Fibroblast of villous mesenchyme (primary cell): ENCODE results near the gene DUSP11. TPM values are rescaled to one million over a fixed set of nuclear protein-coding genes. Genes with fewer than 3 reads are reported as not detected.
"Not testable (repeated sequence)": the region's sequence is repeated elsewhere in the genome, so short reads cannot be mapped to it uniquely, and the experiment has no call there.

Experiments
- DNase-seq: peaks from one replicate; pipeline ENCODE4 v3.0.0-alpha.2; 2010; ENCODE audit warnings: low read depth
- H3K4me3 ChIP-seq: 2 replicates; pipeline ENCODE4 v1.5.1; 2011; ENCODE audit warnings: low read depth, mild to moderate bottlenecking, low read length
- CTCF ChIP-seq: IDR thresholded peaks from 2 replicates; pipeline ENCODE4 v1.5.1; 2012; ENCODE audit warnings: low read depth, mild to moderate bottlenecking, low read length; ENCODE audit not compliant: insufficient read depth
- total RNA-seq: library from RNA; depleted of rRNA; stranded (reverse); fragments of >200 nt; gene quantifications from 2 replicates; pipeline ENCODE4 v1.2.3, GENCODE V29; 2012

The DUSP11 gene
- total RNA-seq, 1 donor, result 38.4 TPM

- no peak for DNase-seq
- no peak for TF ChIP-seq CTCF
- no peak overlapping the region for H3K4me3 ChIP-seq
These were observed 32.7 kb upstream of the DUSP11 start for GRCh38 chr2:73812635-73813034.

- no peak for DNase-seq
- TF ChIP-seq CTCF, result no peak
- no peak overlapping the region for H3K4me3 ChIP-seq
These were observed 32.0 kb upstream of the DUSP11 start for GRCh38 chr2:73811878-73812277.

- not testable (repeated sequence) for DNase-seq, H3K4me3 ChIP-seq
These were observed 4.0 kb upstream of the DUSP11 start, which contains the start of gene C2orf78 for GRCh38 chr2:73783883-73784282. TSS of gene C2orf78 (plus strand) at chr2:73784183. CDS start at chr2:73784310, 127 bp downstream.

- DNase-seq, result peak; percentile 13
- H3K4me3 ChIP-seq, result not testable (repeated sequence)
These were observed 3.5 kb upstream of the DUSP11 start for GRCh38 chr2:73783402-73783801.

- no peak for TF ChIP-seq CTCF
- no peak for DNase-seq
- peak overlapping the region; percentile 100 for H3K4me3 ChIP-seq
These were observed 307 bp upstream of the DUSP11 start for GRCh38 chr2:73780237-73780582.

GRCh38 chr2:73778867-73779466, 936 bp downstream of the DUSP11 start:
- not testable (repeated sequence) for DNase-seq
- peak overlapping the region; percentile 100 for H3K4me3 ChIP-seq

- no peak for TF ChIP-seq CTCF
- no peak overlapping the region for H3K4me3 ChIP-seq
- peak; percentile 17 for DNase-seq
These were observed 2.9 kb downstream of the DUSP11 start for GRCh38 chr2:73776869-73777519.

GRCh38 chr2:73776381-73776780, 3.5 kb downstream of the DUSP11 start:
- TF ChIP-seq CTCF, result no peak
- H3K4me3 ChIP-seq, result no peak overlapping the region
- no peak for DNase-seq
